KMS-11 (cell line): Measurements from ENCODE around the gene CTTNBP2.

Source experiments
- H2AFZ ChIP-seq: fragments of 200-600 bp; sonication (generic); 2 replicates; pipeline ENCODE4 v1.6.1; 2016; ENCODE audit warnings: antibody characterized with exemption, mixed run types, low read depth
- H3K27ac ChIP-seq: fragments of 200-600 bp; sonication (generic); 2 replicates; pipeline ENCODE4 v1.6.1; 2016; ENCODE audit warnings: mild to moderate bottlenecking, mixed run types
- H3K27me3 ChIP-seq: fragments of 200-600 bp; sonication (generic); 2 replicates; pipeline ENCODE4 v1.6.1; 2017; ENCODE audit warnings: mild to moderate bottlenecking, low read depth, mixed run types, moderate library complexity; ENCODE audit not compliant: insufficient read depth
- H3K36me3 ChIP-seq: fragments of 200-600 bp; sonication (generic); 2 replicates; pipeline ENCODE4 v1.6.1; 2017; ENCODE audit warnings: mild to moderate bottlenecking, mixed run types; ENCODE audit not compliant: insufficient read depth
- H3K4me1 ChIP-seq: fragments of 200-600 bp; sonication (generic); 2 replicates; pipeline ENCODE4 v1.6.1; 2016; ENCODE audit warnings: mild to moderate bottlenecking, low read depth, mixed run types; ENCODE audit not compliant: poor library complexity, severe bottlenecking
- H3K4me2 ChIP-seq: fragments of 200-600 bp; sonication (generic); 2 replicates; pipeline ENCODE4 v1.7.0; 2016; ENCODE audit warnings: mild to moderate bottlenecking, mixed run types
- H3K4me3 ChIP-seq: fragments of 200-600 bp; sonication (generic); IDR thresholded peaks from 2 replicates; pipeline ENCODE4 v1.6.1; 2017; ENCODE audit warnings: low read depth, low read length, mixed read lengths; ENCODE audit not compliant: insufficient read depth
- H3K79me2 ChIP-seq: fragments of 200-600 bp; sonication (generic); 2 replicates; pipeline ENCODE4 v1.6.1; 2016; ENCODE audit warnings: low read depth, mixed run types; ENCODE audit not compliant: insufficient read depth
- H3K9ac ChIP-seq: fragments of 200-600 bp; sonication (generic); 2 replicates; pipeline ENCODE4 v1.6.1; 2016; ENCODE audit warnings: mild to moderate bottlenecking, mixed run types
- H4K20me1 ChIP-seq: fragments of 200-600 bp; sonication (generic); 2 replicates; pipeline ENCODE4 v1.6.1; 2016; ENCODE audit warnings: mild to moderate bottlenecking, mixed run types; ENCODE audit not compliant: insufficient read depth
- TF ChIP-seq, protein P1 (sequence below): fragments of 200-600 bp; sonication (generic); conservative IDR thresholded peaks from 2 replicates; pipeline ENCODE4 v1.6.1; 2017; ENCODE audit warnings: low read depth, mild to moderate bottlenecking, antibody characterized with exemption, low read length, moderate library complexity, mixed read lengths

The CTTNBP2 gene

DNA sequence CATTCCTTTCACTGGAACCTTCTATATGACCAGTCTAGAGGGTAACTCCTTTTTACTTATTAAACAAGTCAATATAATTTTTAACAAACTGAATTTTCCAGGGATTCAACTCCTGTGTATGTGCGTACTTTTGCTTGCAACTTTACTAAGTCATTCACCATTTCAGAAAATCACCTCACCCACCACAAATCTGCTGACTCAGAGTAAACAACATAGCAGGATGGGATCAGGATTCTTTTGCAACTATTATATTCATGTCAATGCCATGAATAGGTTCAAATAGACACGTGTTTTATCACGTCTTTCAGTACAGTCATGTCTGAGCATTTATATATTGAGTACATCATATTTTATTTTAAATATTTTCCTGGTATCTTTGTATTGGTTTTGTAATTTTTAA is 14.5 kb downstream of the CTTNBP2 start:
- TF ChIP-seq, protein P1, sequence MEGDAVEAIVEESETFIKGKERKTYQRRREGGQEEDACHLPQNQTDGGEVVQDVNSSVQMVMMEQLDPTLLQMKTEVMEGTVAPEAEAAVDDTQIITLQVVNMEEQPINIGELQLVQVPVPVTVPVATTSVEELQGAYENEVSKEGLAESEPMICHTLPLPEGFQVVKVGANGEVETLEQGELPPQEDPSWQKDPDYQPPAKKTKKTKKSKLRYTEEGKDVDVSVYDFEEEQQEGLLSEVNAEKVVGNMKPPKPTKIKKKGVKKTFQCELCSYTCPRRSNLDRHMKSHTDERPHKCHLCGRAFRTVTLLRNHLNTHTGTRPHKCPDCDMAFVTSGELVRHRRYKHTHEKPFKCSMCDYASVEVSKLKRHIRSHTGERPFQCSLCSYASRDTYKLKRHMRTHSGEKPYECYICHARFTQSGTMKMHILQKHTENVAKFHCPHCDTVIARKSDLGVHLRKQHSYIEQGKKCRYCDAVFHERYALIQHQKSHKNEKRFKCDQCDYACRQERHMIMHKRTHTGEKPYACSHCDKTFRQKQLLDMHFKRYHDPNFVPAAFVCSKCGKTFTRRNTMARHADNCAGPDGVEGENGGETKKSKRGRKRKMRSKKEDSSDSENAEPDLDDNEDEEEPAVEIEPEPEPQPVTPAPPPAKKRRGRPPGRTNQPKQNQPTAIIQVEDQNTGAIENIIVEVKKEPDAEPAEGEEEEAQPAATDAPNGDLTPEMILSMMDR, result no peak
- H3K27ac ChIP-seq, result no peak overlapping the region
- no peaks in the 10 kb centered on the region for H3K79me2 ChIP-seq
- no peaks in the 10 kb centered on the region for H4K20me1 ChIP-seq
- H3K27me3 ChIP-seq, result no peaks in the 10 kb centered on the region
- no peak overlapping the region for H3K9ac ChIP-seq
- no peak overlapping the region for H3K4me3 ChIP-seq
- H2AFZ ChIP-seq, result no peak overlapping the region
- no peaks in the 10 kb centered on the region for H3K36me3 ChIP-seq
- H3K4me2 ChIP-seq, result no peak overlapping the region
- H3K4me1 ChIP-seq, result no peaks in the 10 kb centered on the region

DNA sequence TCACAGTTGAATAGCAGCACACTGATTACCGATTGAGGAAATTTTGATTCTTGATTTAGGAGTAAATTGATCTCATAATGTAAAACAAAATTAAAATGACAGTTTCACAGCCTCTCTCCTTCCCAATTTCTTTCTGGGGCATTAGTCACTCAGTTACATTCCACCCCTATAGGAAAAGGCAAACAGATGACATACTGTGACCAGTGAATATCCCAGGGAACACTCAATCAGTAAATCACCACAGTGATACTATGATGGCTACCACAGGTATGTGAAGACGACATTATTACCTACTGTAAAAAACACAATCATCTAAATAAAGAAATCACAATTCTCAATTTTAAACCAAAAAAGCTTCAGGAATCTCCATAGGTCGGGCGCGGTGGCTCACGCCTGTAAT is 15.5 kb downstream of the CTTNBP2 start:
- Histone ChIP-seq H3K4me1 (no peaks in the 10 kb centered on the region), H3K9ac (no peak overlapping the region), H3K4me2 (no peak overlapping the region), H3K4me3 (no peak overlapping the region), H3K27ac (no peak overlapping the region), H4K20me1 (no peaks in the 10 kb centered on the region), H3K27me3 (no peaks in the 10 kb centered on the region), H3K79me2 (no peaks in the 10 kb centered on the region), H2AFZ (no peak overlapping the region), H3K36me3 (no peaks in the 10 kb centered on the region)
- TF ChIP-seq, protein P1, result no peak

DNA sequence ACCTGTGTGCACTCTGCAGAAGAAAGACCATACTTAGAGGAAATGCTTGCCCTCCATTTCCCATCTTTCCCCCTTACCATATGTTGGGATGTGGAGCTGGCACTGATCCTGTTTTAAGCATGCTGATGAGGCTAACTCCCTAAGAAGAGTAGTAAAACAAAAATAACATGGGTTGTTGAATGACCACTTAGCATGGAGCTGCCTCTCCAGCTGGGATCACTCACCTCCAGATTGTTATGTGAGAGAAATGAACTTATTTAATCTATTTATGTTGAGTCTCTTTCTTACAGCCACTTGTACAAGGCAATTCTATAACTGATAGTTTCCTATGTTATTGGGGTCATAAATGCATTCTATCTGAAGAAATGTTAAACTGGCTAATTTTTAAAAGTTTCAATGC is 17.0 kb downstream of the CTTNBP2 start:
- no peaks in the 10 kb centered on the region for H4K20me1 ChIP-seq
- H3K9ac ChIP-seq, result no peak overlapping the region
- H3K27me3 ChIP-seq, result no peaks in the 10 kb centered on the region
- H3K36me3 ChIP-seq, result no peaks in the 10 kb centered on the region
- no peak overlapping the region for H3K27ac ChIP-seq
- no peak overlapping the region for H2AFZ ChIP-seq
- H3K4me1 ChIP-seq, result no peaks in the 10 kb centered on the region
- H3K79me2 ChIP-seq, result no peaks in the 10 kb centered on the region
- H3K4me2 ChIP-seq, result no peak overlapping the region
- TF ChIP-seq, protein P1, result no peak
- H3K4me3 ChIP-seq, result no peak overlapping the region

DNA sequence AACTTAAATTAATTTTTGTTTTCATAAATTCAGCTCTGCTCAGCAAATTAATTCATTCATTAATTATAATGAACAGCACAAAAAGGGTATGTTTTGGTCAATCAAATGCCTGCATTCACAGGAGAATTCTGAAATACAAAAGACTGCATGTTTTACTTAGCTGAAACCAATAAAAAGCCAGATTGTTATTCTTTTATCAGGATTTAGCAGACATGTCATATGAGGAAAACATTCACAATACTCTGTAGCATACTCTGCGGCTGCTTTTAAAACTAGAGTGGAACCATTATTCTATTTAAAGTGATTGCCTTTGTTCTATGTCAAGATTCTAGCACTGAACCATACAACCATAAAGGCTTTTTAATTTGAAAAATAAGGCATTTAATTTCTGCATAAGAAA is 19.1 kb downstream of the CTTNBP2 start:
- no peak overlapping the region for H2AFZ ChIP-seq
- H3K4me2 ChIP-seq, result no peak overlapping the region
- H3K27me3 ChIP-seq, result no peaks in the 10 kb centered on the region
- TF ChIP-seq, protein P1, result no peak
- H3K4me3 ChIP-seq, result no peak overlapping the region
- no peaks in the 10 kb centered on the region for H4K20me1 ChIP-seq
- H3K27ac ChIP-seq, result no peak overlapping the region
- no peaks in the 10 kb centered on the region for H3K79me2 ChIP-seq
- no peaks in the 10 kb centered on the region for H3K36me3 ChIP-seq
- no peak overlapping the region for H3K9ac ChIP-seq
- no peaks in the 10 kb centered on the region for H3K4me1 ChIP-seq

DNA sequence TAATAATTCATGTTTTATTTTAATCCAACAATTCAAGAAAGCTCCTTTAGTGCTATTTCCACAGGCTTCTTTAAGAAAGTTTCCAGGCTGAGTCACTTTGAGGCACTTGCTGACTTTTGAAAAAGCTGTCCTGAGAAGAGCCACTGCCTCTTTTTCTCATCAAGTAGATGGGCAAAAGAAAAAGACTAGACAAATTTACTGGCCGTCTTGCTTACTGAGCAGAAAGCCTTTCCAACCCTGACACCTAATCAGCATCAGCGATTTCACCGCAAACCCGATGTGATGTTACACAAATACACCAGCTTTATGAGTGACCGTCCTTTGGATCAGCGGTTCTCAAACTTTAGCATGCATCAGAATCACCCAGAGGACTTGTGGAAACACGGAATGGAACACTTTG is 24.3 kb downstream of the CTTNBP2 start:
- Histone ChIP-seq H3K79me2 (no peaks in the 10 kb centered on the region), H3K4me1 (peaks cover 8% of the 10 kb centered on the region), H3K4me3 (no peak overlapping the region), H3K36me3 (no peaks in the 10 kb centered on the region), H4K20me1 (no peaks in the 10 kb centered on the region), H3K4me2 (no peak overlapping the region), H3K27ac (no peak overlapping the region), H2AFZ (no peak overlapping the region), H3K9ac (no peak overlapping the region), H3K27me3 (no peaks in the 10 kb centered on the region)
- TF ChIP-seq, protein P1, result no peak
